H1 (cell line): ENCODE data around the gene GOLGB1. TPM values are rescaled to one million over a fixed set of nuclear protein-coding genes. Genes with fewer than 3 reads are reported as not detected.

ENCODE experiments used
- CTCF ChIA-PET: fragments of 300-600 bp; sonication (Branson Sonifier 250); formaldehyde crosslinking; loops from one replicate; lab custom pipeline; 2021; ENCODE audit not compliant: partially characterized antibody; lab: Charles Lee
- POLR2A ChIA-PET: fragments of 300-600 bp; sonication (Branson Sonifier 250); formaldehyde crosslinking; loops from one replicate; lab custom pipeline; 2021; ENCODE audit warnings: inconsistent platforms; ENCODE audit not compliant: partially characterized antibody; lab: Charles Lee
- DNase-seq, 2 experiments: peaks; one replicate each; pipeline versions ENCODE4 v3.0.0 to v3.0.0-alpha.2; 2010 to 2022; ENCODE audit warnings: low spot score in 2 of 2, low read depth in 1 of 2, mixed read lengths in 1 of 2
- FAIRE-seq: peaks from 2 replicates; lab custom pipeline; 2011; peaks lifted over from hg19 to GRCh38; lab: Jason Lieb, UNC
- H2AFZ ChIP-seq: 2 replicates; pipeline ENCODE4 v1.8.1; 2012; ENCODE audit warnings: low read length, inconsistent platforms
- H2AK5ac ChIP-seq: 2 replicates; pipeline ENCODE4 v1.6.1; 2013; ENCODE audit warnings: low read depth, low read length
- H2BK120ac ChIP-seq: replicated peaks from 2 replicates; pipeline ENCODE3; 2013; ENCODE audit warnings: low read depth, low read length, inconsistent platforms
- H2BK12ac ChIP-seq: 2 replicates; pipeline ENCODE4 v1.6.1; 2013; ENCODE audit warnings: low read depth, low read length
- H2BK15ac ChIP-seq: 2 replicates; pipeline ENCODE4 v1.6.1; 2013; ENCODE audit warnings: low read length
- H2BK20ac ChIP-seq: 2 replicates; pipeline ENCODE4 v1.6.1; 2013; ENCODE audit warnings: low read length
- H2BK5ac ChIP-seq: 2 replicates; pipeline ENCODE4 v1.6.1; 2013; ENCODE audit warnings: low read depth, low read length
- H3K14ac ChIP-seq: 2 replicates; pipeline ENCODE4 v1.6.1; 2013; ENCODE audit warnings: inconsistent platforms; ENCODE audit not compliant: insufficient read length
- H3K18ac ChIP-seq: 2 replicates; pipeline ENCODE4 v1.6.1; 2013; ENCODE audit warnings: low read length; ENCODE audit errors: extremely low read depth
- H3K23ac ChIP-seq: 2 replicates; pipeline ENCODE4 v1.6.1; 2013; ENCODE audit warnings: inconsistent platforms; ENCODE audit not compliant: insufficient read length
- H3K23me2 ChIP-seq: 2 replicates; pipeline ENCODE4 v1.6.1; 2013; ENCODE audit warnings: low read depth, low read length
- H3K27ac ChIP-seq: 2 replicates; pipeline ENCODE4 v1.6.1; 2011; ENCODE audit warnings: low read depth, low read length, inconsistent platforms
- H3K27me3 ChIP-seq, 4 experiments: replicated peaks in 1 of 4; 1 replicate in 1 of 4; 2 replicates in 3 of 4; pipeline versions ENCODE4 v1.6.1 to v1.8.1; 2011 to 2013; ENCODE audit warnings: low read length in 3 of 4, mild to moderate bottlenecking in 3 of 4, inconsistent platforms in 2 of 4, mixed read lengths in 2 of 4, moderate library complexity in 1 of 4; ENCODE audit not compliant: control insufficient read depth in 3 of 4, insufficient read depth in 3 of 4; ENCODE audit errors: extremely low read depth in 1 of 4
- H3K36me3 ChIP-seq, 4 experiments: 2 replicates each; pipeline versions ENCODE4 v1.6.1 to v1.8.1; 2011 to 2013; ENCODE audit warnings: mild to moderate bottlenecking in 4 of 4, low read length in 3 of 4, moderate library complexity in 2 of 4, control low read depth in 1 of 4, inconsistent platforms in 1 of 4; ENCODE audit not compliant: insufficient read depth in 4 of 4, control insufficient read depth in 2 of 4
- H3K4ac ChIP-seq: replicated peaks from 2 replicates; pipeline ENCODE3; 2013; ENCODE audit warnings: low read length, low read depth, mixed read lengths, inconsistent platforms; ENCODE audit not compliant: insufficient read length
- H3K4me1 ChIP-seq, 4 experiments: replicated peaks in 1 of 4; 1 replicate in 1 of 4; 2 replicates in 3 of 4; pipeline versions ENCODE4 v1.6.1 to v1.8.1; 2011 to 2013; ENCODE audit warnings: low read length in 3 of 4, inconsistent platforms in 2 of 4, mixed read lengths in 1 of 4; ENCODE audit not compliant: insufficient read depth in 4 of 4, control insufficient read depth in 3 of 4
- H3K4me2 ChIP-seq, 2 experiments: 2 replicates each; pipeline versions ENCODE4 v1.6.1 to v1.8.1; 2011 to 2013; ENCODE audit warnings: low read depth in 2 of 2, low read length in 2 of 2, control low read depth in 1 of 2, inconsistent platforms in 1 of 2, mild to moderate bottlenecking in 1 of 2; ENCODE audit not compliant: insufficient read depth in 1 of 2
- H3K4me3 ChIP-seq, 4 experiments: fragments of 200-600, 300-600 bp in 1 of 4; sonication (generic), shearing (Covaris generic), sonication (Bioruptor Twin) in 1 of 4; 2 replicates each; pipeline versions ENCODE4 v1.5.1 to v1.8.1; 2011 to 2016; ENCODE audit warnings: low read length in 4 of 4, low read depth in 3 of 4, control low read depth in 2 of 4, inconsistent platforms in 2 of 4, mild to moderate bottlenecking in 2 of 4, mixed read lengths in 1 of 4, moderate library complexity in 1 of 4; ENCODE audit not compliant: insufficient read depth in 2 of 4; ENCODE audit errors: extremely low read depth in 1 of 4
- H3K56ac ChIP-seq: replicated peaks from 2 replicates; pipeline ENCODE3; 2013; ENCODE audit warnings: low read depth, mild to moderate bottlenecking, mixed read lengths, low read length, inconsistent platforms; ENCODE audit not compliant: insufficient read length
- H3K79me1 ChIP-seq: 2 replicates; pipeline ENCODE4 v1.6.1; 2013; ENCODE audit warnings: low read depth, low read length, control low read depth
- H3K79me2 ChIP-seq, 2 experiments: 2 replicates each; pipeline versions ENCODE4 v1.6.1 to v1.8.1; 2012 to 2013; ENCODE audit warnings: low read length in 2 of 2, mild to moderate bottlenecking in 2 of 2, inconsistent platforms in 1 of 2; ENCODE audit not compliant: insufficient read depth in 2 of 2, control insufficient read depth in 1 of 2
- H3K9ac ChIP-seq, 4 experiments: replicated peaks in 1 of 4; 1 replicate in 1 of 4; 2 replicates in 3 of 4; pipeline versions ENCODE4 v1.6.1 to v1.8.1; 2011 to 2013; ENCODE audit warnings: low read depth in 3 of 4, low read length in 3 of 4, control low read depth in 2 of 4, mild to moderate bottlenecking in 2 of 4, moderate library complexity in 2 of 4, inconsistent platforms in 1 of 4; ENCODE audit errors: extremely low read depth in 1 of 4
- H3K9me3 ChIP-seq, 2 experiments: 2 replicates each; pipeline versions ENCODE4 v1.6.1 to v1.8.1; 2012 to 2013; ENCODE audit warnings: mild to moderate bottlenecking in 2 of 2, moderate library complexity in 2 of 2, control low read depth in 1 of 2, inconsistent platforms in 1 of 2, low read depth in 1 of 2, low read length in 1 of 2, mixed read lengths in 1 of 2; ENCODE audit not compliant: insufficient read depth in 2 of 2
- H4K20me1 ChIP-seq, 2 experiments: replicated peaks in 1 of 2; 2 replicates each; pipeline versions ENCODE3 to v1.8.1; 2011 to 2013; ENCODE audit warnings: inconsistent platforms in 2 of 2, low read length in 2 of 2, mild to moderate bottlenecking in 1 of 2; ENCODE audit not compliant: insufficient read depth in 2 of 2, control insufficient read depth in 1 of 2
- H4K5ac ChIP-seq: 2 replicates; pipeline ENCODE4 v1.6.1; 2013; ENCODE audit warnings: low read length, low read depth, mixed read lengths, inconsistent platforms; ENCODE audit not compliant: insufficient read length
- H4K8ac ChIP-seq: 2 replicates; pipeline ENCODE4 v1.8.0; 2013; ENCODE audit warnings: mild to moderate bottlenecking, moderate library complexity, low read length, inconsistent platforms; ENCODE audit not compliant: insufficient read depth; ENCODE audit errors: extremely low read depth
- H4K91ac ChIP-seq: replicated peaks from 2 replicates; pipeline ENCODE3; 2013; ENCODE audit warnings: low read length, mixed read lengths, inconsistent platforms; ENCODE audit not compliant: insufficient read length
- CEBPB ChIP-seq: IDR thresholded peaks from 2 replicates; pipeline ENCODE4 v1.6.1; 2012; ENCODE audit warnings: low read depth, low read length
- FOSL1 ChIP-seq: IDR thresholded peaks from 2 replicates; pipeline ENCODE4 v1.6.1; 2011; ENCODE audit warnings: mild to moderate bottlenecking, low read depth, low read length, moderate library complexity; ENCODE audit not compliant: insufficient read depth
- GTF2F1 ChIP-seq: IDR thresholded peaks from 2 replicates; pipeline ENCODE4 v1.6.1; 2012; ENCODE audit warnings: low read depth, low read length, improper control_type of control experiment, borderline replicate concordance
- HDAC6 ChIP-seq: IDR thresholded peaks from one replicate; pipeline ENCODE4 v1.7.1; 2012; ENCODE audit warnings: low read depth, mild to moderate bottlenecking, inconsistent platforms, low read length, moderate library complexity
- JUN ChIP-seq: IDR thresholded peaks from 2 replicates; pipeline ENCODE4 v1.6.1; 2011; ENCODE audit warnings: low read depth, mild to moderate bottlenecking, improper control_type of control experiment, low read length
- NRF1 ChIP-seq: IDR thresholded peaks from 2 replicates; pipeline ENCODE4 v1.6.1; 2011; ENCODE audit warnings: mild to moderate bottlenecking, low read depth, low read length, improper control_type of control experiment
- RXRA ChIP-seq: IDR thresholded peaks from 2 replicates; pipeline ENCODE4 v1.6.1; 2011; ENCODE audit warnings: low read depth, mild to moderate bottlenecking, low read length, moderate library complexity; ENCODE audit not compliant: insufficient read depth
- SIN3A ChIP-seq, 2 experiments: IDR thresholded peaks in 1 of 2; conservative IDR thresholded peaks in 1 of 2; 2 replicates each; pipeline ENCODE4 v1.6.1; 2011 to 2012; ENCODE audit warnings: low read length in 2 of 2, improper control_type of control experiment in 1 of 2, low read depth in 1 of 2, mild to moderate bottlenecking in 1 of 2
- SIRT6 ChIP-seq: IDR thresholded peaks from one replicate; pipeline ENCODE4 v1.7.1; 2012; ENCODE audit warnings: low read length, inconsistent platforms
- SUZ12 ChIP-seq: fragments of 200-600 bp; sonication (generic); IDR thresholded peaks from 2 replicates; pipeline ENCODE4 v1.6.1; 2012; ENCODE audit warnings: mild to moderate bottlenecking, inconsistent platforms, low read length, moderate library complexity, mixed read lengths
- TAF7 ChIP-seq: optimal IDR thresholded peaks from 2 replicates; pipeline ENCODE3; 2011; ENCODE audit warnings: low read depth, mild to moderate bottlenecking, inconsistent platforms, low read length, moderate library complexity, borderline replicate concordance
- YY1 ChIP-seq: IDR thresholded peaks from 2 replicates; pipeline ENCODE4 v1.6.1; 2011; ENCODE audit warnings: low read depth, mild to moderate bottlenecking, low read length
- WGBS, 2 experiments: shearing (Covaris generic) in 1 of 2; methylation state at CpG; one replicate each; pipeline versions ENCODE4 v1.1.6 to v1.1.7; 2013 to 2015; ENCODE audit warnings: low lambda C conversion rate in 2 of 2, mixed read lengths in 2 of 2, inconsistent platforms in 1 of 2, low coverage in 1 of 2, missing lambda C conversion rate in 1 of 2; ENCODE audit not compliant: insufficient replicate concordance in 2 of 2, insufficient coverage in 1 of 2, insufficient read length in 1 of 2; ENCODE audit errors: extremely low coverage in 1 of 2, missing lambda C conversion rate in 1 of 2; 5-methylcytosine and 5-hydroxymethylcytosine counted together
- polyA plus RNA-seq, 7 experiments: library from polyadenylated mRNA; depleted of rRNA in 3 of 7; stranded (reverse) in 5 of 7; unstranded in 2 of 7; fragments of >200 nt in 5 of 7; fragments of 200-250 nt in 2 of 7; gene quantifications; 1 replicate in 5 of 7; 2 replicates in 1 of 7; 4 replicates in 1 of 7; pipeline versions ENCODE4 v1.2.1 to v1.2.3, GENCODE V29; 2011 to 2013; ENCODE audit warnings: missing spikeins in 2 of 7, mixed read lengths in 2 of 7
- total RNA-seq: library from RNA; stranded (reverse); fragmentation: NEBNext Ultra II Directional; extraction: Animal tissue kit (Norgen Biotek cat#: 25700); gene quantifications from 2 replicates; pipeline ENCODE4 v1.2.1, GENCODE V29; 2021

GOLGB1 gene
- total and polyA plus RNA-seq, 2 of the 8 experiments (the other 6 are each of a cell fraction or from before 2014, with no cell fraction given): 5.9 to 28.5 TPM

- Histone ChIP-seq H2BK5ac (no peak overlapping the region), H3K9ac (no peak overlapping the region), H4K91ac (no peak overlapping the region), H3K27ac (no peak overlapping the region), H2BK15ac (no peak overlapping the region), H3K18ac (no peak overlapping the region), H4K8ac (no peak overlapping the region), H3K4me1 (peaks cover 0 to 10% (median 0%) of the 10 kb centered on the region in 4 experiments; a peak in 2 of 7 replicates), H3K56ac (no peak overlapping the region), H3K27me3 (no peaks in the 10 kb centered on the region), H3K14ac (no peak overlapping the region), H3K36me3 (peaks cover 2 to 17% (median 14%) of the 10 kb centered on the region in 4 experiments; a peak in 6 of 8 replicates), H3K23me2 (no peaks in the 10 kb centered on the region), H3K4me2 (no peak overlapping the region), H3K4ac (no peak overlapping the region), H4K20me1 (no peaks in the 10 kb centered on the region), H2AK5ac (no peak overlapping the region), H4K5ac (no peak overlapping the region), H3K79me1 (no peaks in the 10 kb centered on the region), H3K9me3 (no peaks in the 10 kb centered on the region), H3K79me2 (no peaks in the 10 kb centered on the region), H3K4me3 (no peak overlapping the region), H2BK20ac (no peak overlapping the region), H2BK12ac (no peak overlapping the region), H3K23ac (no peak overlapping the region), H2BK120ac (no peak overlapping the region), H2AFZ (no peak overlapping the region)
- CTCF ChIA-PET: interaction anchor here (0.6 to 2.1 kb wide), 2 partner anchors 9 to 115 kb away, joined by 3 to 8 read pairs; partner anchors contain the start of gene POLQ
- 90% methylated on average over 6 of the region's 6 CpGs; no CpG with 5 or more reads in 1 of the 2 experiments for WGBS, 2 experiments
- FAIRE-seq (no peak), DNase-seq (no peak)
- POLR2A ChIA-PET: interaction anchor here (0.9 to 1.6 kb wide), 3 partner anchors 8 to 115 kb away, joined by 3 to 5 read pairs (median 4); partner anchors contain the start of gene POLQ
- TF ChIP-seq SIRT6 (no peak), HDAC6 (no peak), NRF1 (no peak), FOSL1 (no peak), SUZ12 (no peak), RXRA (no peak), CEBPB (no peak), SIN3A (conservative IDR thresholded peaks at IDR 0.05 in 1 of 2, IDR thresholded peaks at IDR 0.05 in 1 of 2; ENCODE audit: low read depth in 1 of 2, low read length in 2 of 2) (no peak), TAF7 (no peak), YY1 (no peak), GTF2F1 (no peak), JUN (no peak)
These were observed 88.2 kb downstream of the GOLGB1 start for GRCh38 chr3:121661376-121661775.
